Keratinocyte (primary cell): ENCODE results near the gene PIK3CB. TPM values are rescaled to one million over a fixed set of nuclear protein-coding genes. Genes with fewer than 3 reads are reported as not detected.

ENCODE experiments used
- DNase-seq: peaks from one replicate; pipeline ENCODE4 v3.0.0-alpha.2; 2011; ENCODE audit warnings: low read depth, missing footprints, low spot score
- FAIRE-seq: peaks from 2 replicates; lab custom pipeline; 2011; peaks lifted over from hg19 to GRCh38; lab: Jason Lieb, UNC
- H2AFZ ChIP-seq: 2 replicates; pipeline ENCODE4 v1.6.0; 2012; ENCODE audit warnings: low read length, control low read depth, inconsistent platforms; ENCODE audit not compliant: control insufficient read depth
- H3K27ac ChIP-seq: 2 replicates; pipeline ENCODE4 v1.5.1; 2011; ENCODE audit warnings: low read length; ENCODE audit not compliant: control insufficient read depth, insufficient read depth
- H3K27me3 ChIP-seq: 3 replicates; pipeline ENCODE4 v1.6.0; 2011; ENCODE audit warnings: low read length; ENCODE audit not compliant: control insufficient read depth, insufficient read depth; ENCODE audit errors: extremely low read depth
- H3K36me3 ChIP-seq, 2 experiments: 2 replicates in 1 of 2; 3 replicates in 1 of 2; pipeline ENCODE4 v1.5.1; 2011; ENCODE audit warnings: low read length in 2 of 2, mild to moderate bottlenecking in 1 of 2; ENCODE audit not compliant: control insufficient read depth in 2 of 2, insufficient read depth in 2 of 2; ENCODE audit errors: extremely low read depth in 1 of 2
- H3K4me1 ChIP-seq: 3 replicates; pipeline ENCODE4 v1.5.1; 2011; ENCODE audit warnings: low read length; ENCODE audit not compliant: control insufficient read depth, insufficient read depth; ENCODE audit errors: extremely low read depth
- H3K4me2 ChIP-seq: 3 replicates; pipeline ENCODE4 v1.6.0; 2011; ENCODE audit warnings: low read depth, low read length; ENCODE audit not compliant: control insufficient read depth, insufficient read depth; ENCODE audit errors: extremely low read depth
- H3K4me3 ChIP-seq, 3 experiments: fragments of 200-600 bp in 1 of 3; sonication (generic) in 1 of 3; 2 replicates in 2 of 3; 3 replicates in 1 of 3; pipeline ENCODE4 v1.5.1; 2011 to 2016; ENCODE audit warnings: low read length in 3 of 3, mild to moderate bottlenecking in 3 of 3, control low read depth in 2 of 3, inconsistent platforms in 1 of 3, low read depth in 1 of 3, mixed read lengths in 1 of 3, mixed run types in 1 of 3, moderate library complexity in 1 of 3; ENCODE audit not compliant: control insufficient read depth in 2 of 3, insufficient read depth in 2 of 3; ENCODE audit errors: extremely low read depth in 1 of 3
- H3K79me2 ChIP-seq: 2 replicates; pipeline ENCODE4 v1.6.0; 2012; ENCODE audit warnings: low read length; ENCODE audit not compliant: control insufficient read depth, insufficient read depth
- H3K9ac ChIP-seq: 3 replicates; pipeline ENCODE4 v1.6.0; 2011; ENCODE audit warnings: low read length; ENCODE audit not compliant: control insufficient read depth, insufficient read depth; ENCODE audit errors: extremely low read depth
- H3K9me1 ChIP-seq: 3 replicates; pipeline ENCODE4 v1.6.0; 2011; ENCODE audit warnings: low read length; ENCODE audit not compliant: control insufficient read depth, insufficient read depth; ENCODE audit errors: extremely low read depth
- H3K9me3 ChIP-seq: 2 replicates; pipeline ENCODE4 v1.5.1; 2012; ENCODE audit warnings: low read depth, low read length; ENCODE audit not compliant: control insufficient read depth
- H4K20me1 ChIP-seq: 3 replicates; pipeline ENCODE4 v1.6.0; 2011; ENCODE audit warnings: low read length; ENCODE audit not compliant: control insufficient read depth, insufficient read depth; ENCODE audit errors: extremely low read depth
- EZH2 ChIP-seq: IDR thresholded peaks from one replicate; pipeline ENCODE4 v1.6.1; 2012; ENCODE audit warnings: inconsistent platforms, mild to moderate bottlenecking, low read length, moderate library complexity
- dilution Hi-C: fragments of 300-500 bp; cut with MboI; formaldehyde crosslinking; loops from one replicate; pipeline ENCODE4 v1.7.0; 2020; ENCODE audit warnings: low sequenced_read_pairs; ENCODE audit not compliant: extremely low pct_ligation_motif_present
- polyA plus RNA-seq, 5 experiments: library from polyadenylated mRNA; depleted of rRNA in 3 of 5; stranded (reverse) in 3 of 5; stranded (forward) in 1 of 5; unstranded in 1 of 5; fragments of >200 nt; gene quantifications; 1 replicate in 1 of 5; 2 replicates in 3 of 5; 3 replicates in 1 of 5; pipeline versions ENCODE4 v1.2.1 to v1.2.3, GENCODE V29; 2011 to 2012; ENCODE audit warnings: missing spikeins in 2 of 5, low read depth in 1 of 5, low replicate concordance in 1 of 5
- TF ChIP-seq, protein P1 (sequence below), 3 experiments: IDR thresholded peaks in 1 of 3; conservative IDR thresholded peaks in 1 of 3; optimal IDR thresholded peaks in 1 of 3; 2 replicates in 2 of 3; 3 replicates in 1 of 3; pipeline versions ENCODE3 to v1.5.1; 2011; ENCODE audit warnings: low read length in 3 of 3, mild to moderate bottlenecking in 3 of 3, moderate library complexity in 2 of 3, control low read depth in 1 of 3, inconsistent platforms in 1 of 3; ENCODE audit not compliant: insufficient read depth in 2 of 3; ENCODE audit errors: extremely low read depth in 1 of 3

Gene PIK3CB
- polyA plus RNA-seq, 1 donor (not counting 4 experiments of a cell fraction or from before 2014, with no cell fraction given): 19.9 TPM

- dilution Hi-C loops: no loop called here
- TF ChIP-seq, protein P1, sequence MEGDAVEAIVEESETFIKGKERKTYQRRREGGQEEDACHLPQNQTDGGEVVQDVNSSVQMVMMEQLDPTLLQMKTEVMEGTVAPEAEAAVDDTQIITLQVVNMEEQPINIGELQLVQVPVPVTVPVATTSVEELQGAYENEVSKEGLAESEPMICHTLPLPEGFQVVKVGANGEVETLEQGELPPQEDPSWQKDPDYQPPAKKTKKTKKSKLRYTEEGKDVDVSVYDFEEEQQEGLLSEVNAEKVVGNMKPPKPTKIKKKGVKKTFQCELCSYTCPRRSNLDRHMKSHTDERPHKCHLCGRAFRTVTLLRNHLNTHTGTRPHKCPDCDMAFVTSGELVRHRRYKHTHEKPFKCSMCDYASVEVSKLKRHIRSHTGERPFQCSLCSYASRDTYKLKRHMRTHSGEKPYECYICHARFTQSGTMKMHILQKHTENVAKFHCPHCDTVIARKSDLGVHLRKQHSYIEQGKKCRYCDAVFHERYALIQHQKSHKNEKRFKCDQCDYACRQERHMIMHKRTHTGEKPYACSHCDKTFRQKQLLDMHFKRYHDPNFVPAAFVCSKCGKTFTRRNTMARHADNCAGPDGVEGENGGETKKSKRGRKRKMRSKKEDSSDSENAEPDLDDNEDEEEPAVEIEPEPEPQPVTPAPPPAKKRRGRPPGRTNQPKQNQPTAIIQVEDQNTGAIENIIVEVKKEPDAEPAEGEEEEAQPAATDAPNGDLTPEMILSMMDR (optimal IDR thresholded peaks at IDR 0.05 in 1 of 3, IDR thresholded peaks at IDR 0.05 in 1 of 3, conservative IDR thresholded peaks at IDR 0.05 in 1 of 3; ENCODE audit: extremely low read depth in 1 of 3, insufficient read depth in 2 of 3, low read length in 3 of 3): no peak
- no peak for TF ChIP-seq EZH2
- H3K9me1 ChIP-seq: no peaks in the 10 kb centered on the region
- H3K79me2 ChIP-seq: peaks cover 3% of the 10 kb centered on the region
- no peak overlapping the region for H3K4me2 ChIP-seq
- H2AFZ ChIP-seq: no peak overlapping the region
- peaks cover 16% of the 10 kb centered on the region for H3K4me1 ChIP-seq
- H3K9me3 ChIP-seq: peaks cover 8% of the 10 kb centered on the region
- peaks cover 0 to 2% of the 10 kb centered on the region in 2 experiments for H3K36me3 ChIP-seq
- H3K27ac ChIP-seq: no peak overlapping the region
- no peaks in the 10 kb centered on the region for H4K20me1 ChIP-seq
- H3K4me3 ChIP-seq: no peak overlapping the region
- DNase-seq (no peak), FAIRE-seq (no peak)
- no peak overlapping the region for H3K9ac ChIP-seq
- no peaks in the 10 kb centered on the region for H3K27me3 ChIP-seq
These were observed 66.6 kb downstream of the PIK3CB start for GRCh38 chr3:138768125-138768524.

- H3K4me3 ChIP-seq: no peak overlapping the region
- peaks cover 3% of the 10 kb centered on the region for H3K79me2 ChIP-seq
- H3K36me3 ChIP-seq: peaks cover 0 to 2% of the 10 kb centered on the region in 2 experiments
- H2AFZ ChIP-seq: no peak overlapping the region
- H3K27ac ChIP-seq: no peak overlapping the region
- no peak overlapping the region for H3K9ac ChIP-seq
- no peaks in the 10 kb centered on the region for H3K27me3 ChIP-seq
- dilution Hi-C loops: no loop called here
- no peak for FAIRE-seq
- peaks cover 8% of the 10 kb centered on the region for H3K9me3 ChIP-seq
- TF ChIP-seq, protein P1 (optimal IDR thresholded peaks at IDR 0.05 in 1 of 3, IDR thresholded peaks at IDR 0.05 in 1 of 3, conservative IDR thresholded peaks at IDR 0.05 in 1 of 3; ENCODE audit: extremely low read depth in 1 of 3, insufficient read depth in 2 of 3, low read length in 3 of 3): no peak
- no peak for TF ChIP-seq EZH2
- H3K4me2 ChIP-seq: no peak overlapping the region
- no peak for DNase-seq
- H3K4me1 ChIP-seq: peaks cover 16% of the 10 kb centered on the region
- no peaks in the 10 kb centered on the region for H4K20me1 ChIP-seq
- H3K9me1 ChIP-seq: no peaks in the 10 kb centered on the region
These were observed 67.1 kb downstream of the PIK3CB start for GRCh38 chr3:138767498-138768104.
